K562 (cell line): Measurements from ENCODE around the gene SGMS1. TPM values are rescaled to one million over a fixed set of nuclear protein-coding genes. Genes with fewer than 3 reads are reported as not detected.

Experiments
- E2F6 ChIP-seq, 2 experiments: IDR thresholded peaks; 2 replicates each; pipeline ENCODE4 v1.6.1; 2011; ENCODE audit warnings: borderline replicate concordance in 1 of 2, control low read depth in 1 of 2, low read depth in 1 of 2, low read length in 1 of 2, mild to moderate bottlenecking in 1 of 2, mixed read lengths in 1 of 2, moderate library complexity in 1 of 2; ENCODE audit not compliant: insufficient read depth in 1 of 2, insufficient read length in 1 of 2, poor library complexity in 1 of 2, severe bottlenecking in 1 of 2; ENCODE audit errors: extremely low read depth in 1 of 2
- ETV6 ChIP-seq, 3 experiments: fragments of 150-350 bp in 1 of 3; sonication (generic) in 1 of 3; formaldehyde crosslinking in 1 of 3; IDR thresholded peaks; 2 replicates each; pipeline versions ENCODE4 v1.6.1 to v1.8.0; 2014 to 2022; ENCODE audit warnings: borderline replicate concordance in 2 of 3, low read depth in 2 of 3, antibody characterized with exemption in 1 of 3, low read length in 1 of 3, mild to moderate bottlenecking in 1 of 3, missing genetic modification reagents in 1 of 3
- MTF1 ChIP-seq: fragments of 250-450 bp; sonication (Bioruptor Pico); IDR thresholded peaks from 2 replicates; pipeline ENCODE4 v1.9.0; 2021; ENCODE audit warnings: moderate library complexity, mild to moderate bottlenecking, inconsistent platforms, borderline replicate concordance
- NEUROD1 ChIP-seq: fragments of 150-350 bp; IDR thresholded peaks from 2 replicates; pipeline ENCODE4 v1.6.1; 2014; ENCODE audit warnings: borderline replicate concordance, low read length, low read depth; ENCODE audit not compliant: partially characterized antibody
- RAD21 ChIP-seq, 2 experiments: fragments of 250-450 bp in 1 of 2; fragments of 450-650 bp in 1 of 2; sonication (Bioruptor Pico) in 1 of 2; formaldehyde crosslinking in 1 of 2; IDR thresholded peaks in 1 of 2; conservative IDR thresholded peaks in 1 of 2; 2 replicates each; pipeline versions ENCODE4 v1.4.0 to v1.8.0; 2020 to 2022; ENCODE audit warnings: mild to moderate bottlenecking in 2 of 2, moderate library complexity in 1 of 2
- THRB ChIP-seq: fragments of 450-650 bp; formaldehyde crosslinking; conservative IDR thresholded peaks from 2 replicates; pipeline ENCODE4 v1.4.0; 2022; ENCODE audit warnings: mild to moderate bottlenecking, missing genetic modification characterization
- ZNF77 ChIP-seq: fragments of 250-450 bp; sonication (Bioruptor Pico); IDR thresholded peaks from 2 replicates; pipeline ENCODE4 v1.5.0; 2020
- polyA plus RNA-seq, 8 experiments: library from polyadenylated mRNA; depleted of rRNA in 4 of 8; stranded (reverse) in 5 of 8; unstranded in 3 of 8; fragments of >200 nt; fragmentation: Nextera tagmentation in 2 of 8; fragmentation: Illumina TruSeq in 1 of 8; extraction: Ambion mirVana in 2 of 8; extraction: Trizol in 1 of 8; gene quantifications; 2 replicates each; pipeline versions ENCODE4 v1.2.1 to v1.2.3, GENCODE V29; 2011 to 2014; ENCODE audit warnings: inconsistent platforms in 1 of 8, missing spikeins in 1 of 8
- total RNA-seq, 7 experiments: library from RNA; depleted of rRNA in 6 of 7; stranded (reverse); fragments of >200 nt in 6 of 7; fragmentation: Illumina TruSeq in 2 of 7; extraction: Trizol in 2 of 7; gene quantifications; 2 replicates each; pipeline versions ENCODE4 v1.2.1 to v1.2.3, GENCODE V29; 2011 to 2021; ENCODE audit warnings: low replicate concordance in 1 of 7
- TF ChIP-seq, protein P1 (sequence below), 2 experiments: IDR thresholded peaks in 1 of 2; conservative IDR thresholded peaks in 1 of 2; 2 replicates each; pipeline ENCODE4 v1.6.1; 2016; ENCODE audit warnings: low read depth in 2 of 2, mild to moderate bottlenecking in 1 of 2, missing compliant biosample characterization in 1 of 2, missing genetic modification characterization in 1 of 2, moderate library complexity in 1 of 2
- TF ChIP-seq, protein P2 (sequence below): sonication (generic); formaldehyde crosslinking; IDR thresholded peaks from 2 replicates; pipeline ENCODE4 v1.8.0; 2022; ENCODE audit warnings: missing genetic modification reagents, mild to moderate bottlenecking, borderline replicate concordance

The SGMS1 gene
- total and polyA plus RNA-seq, 9 of the 15 experiments (the other 6 are each of a cell fraction or from before 2014, with no cell fraction given) = 22.6 to 232 (median 82.2) TPM

DNA sequence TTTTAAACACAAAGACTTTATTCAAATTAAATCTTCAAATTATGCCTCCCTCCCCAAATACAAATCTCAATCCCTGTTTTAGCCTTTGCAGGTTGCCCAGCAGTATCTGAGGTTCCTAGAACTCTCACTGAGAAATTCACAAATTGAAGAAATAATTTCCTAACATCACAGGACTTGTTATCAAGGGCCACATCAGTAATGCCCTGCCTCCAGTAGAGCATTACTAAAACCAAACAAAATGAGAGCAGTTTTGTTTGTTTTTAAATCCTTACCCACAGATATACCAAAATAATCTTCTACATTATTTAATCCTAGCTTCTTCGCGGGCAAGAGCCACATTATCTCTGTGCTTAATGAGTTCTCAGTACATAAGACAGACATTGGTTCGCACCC, 152.2 kb downstream of the SGMS1 start (continued):
- TF ChIP-seq, protein P1, sequence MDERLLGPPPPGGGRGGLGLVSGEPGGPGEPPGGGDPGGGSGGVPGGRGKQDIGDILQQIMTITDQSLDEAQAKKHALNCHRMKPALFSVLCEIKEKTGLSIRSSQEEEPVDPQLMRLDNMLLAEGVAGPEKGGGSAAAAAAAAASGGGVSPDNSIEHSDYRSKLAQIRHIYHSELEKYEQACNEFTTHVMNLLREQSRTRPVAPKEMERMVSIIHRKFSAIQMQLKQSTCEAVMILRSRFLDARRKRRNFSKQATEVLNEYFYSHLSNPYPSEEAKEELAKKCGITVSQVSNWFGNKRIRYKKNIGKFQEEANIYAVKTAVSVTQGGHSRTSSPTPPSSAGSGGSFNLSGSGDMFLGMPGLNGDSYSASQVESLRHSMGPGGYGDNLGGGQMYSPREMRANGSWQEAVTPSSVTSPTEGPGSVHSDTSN (CRISPR knock-in tag; IDR thresholded peaks at IDR 0.05; ENCODE audit: low read depth) = no peak
- TF ChIP-seq, protein P1 (tag; conservative IDR thresholded peaks at IDR 0.05; ENCODE audit: low read depth) = no peak
- TF ChIP-seq RAD21 (CRISPR knock-in tag; conservative IDR thresholded peaks at IDR 0.05 in 1 of 2, IDR thresholded peaks at IDR 0.05 in 1 of 2) (no peak), ZNF77 (CRISPR knock-in tag) (no peak), ETV6 (IDR thresholded peaks at IDR 0.05; ENCODE audit: borderline replicate concordance in 1 of 2, low read depth in 2 of 2, low read length in 1 of 2) (no peak), ETV6 (CRISPR knock-in tag; IDR thresholded peaks at IDR 0.05; ENCODE audit: borderline replicate concordance) (no peak), E2F6 (IDR thresholded peaks at IDR 0.05; ENCODE audit: borderline replicate concordance in 1 of 2, extremely low read depth in 1 of 2, insufficient read depth in 1 of 2, insufficient read length in 1 of 2, low read depth in 1 of 2, low read length in 1 of 2, poor library complexity in 1 of 2, severe bottlenecking in 1 of 2) (no peak), MTF1 (CRISPR knock-in tag) (no peak), NEUROD1 (no peak), THRB (CRISPR knock-in tag) (no peak)
- TF ChIP-seq, protein P2, sequence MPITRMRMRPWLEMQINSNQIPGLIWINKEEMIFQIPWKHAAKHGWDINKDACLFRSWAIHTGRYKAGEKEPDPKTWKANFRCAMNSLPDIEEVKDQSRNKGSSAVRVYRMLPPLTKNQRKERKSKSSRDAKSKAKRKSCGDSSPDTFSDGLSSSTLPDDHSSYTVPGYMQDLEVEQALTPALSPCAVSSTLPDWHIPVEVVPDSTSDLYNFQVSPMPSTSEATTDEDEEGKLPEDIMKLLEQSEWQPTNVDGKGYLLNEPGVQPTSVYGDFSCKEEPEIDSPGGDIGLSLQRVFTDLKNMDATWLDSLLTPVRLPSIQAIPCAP (CRISPR knock-in tag) = no peak
